Fibroblast of upper back skin (primary cell): ENCODE data around the gene SRD5A1.

Source experiments
- DNase-seq: peaks from one replicate; pipeline ENCODE4 v3.0.0-alpha.2; 2013

Gene SRD5A1

DNA sequence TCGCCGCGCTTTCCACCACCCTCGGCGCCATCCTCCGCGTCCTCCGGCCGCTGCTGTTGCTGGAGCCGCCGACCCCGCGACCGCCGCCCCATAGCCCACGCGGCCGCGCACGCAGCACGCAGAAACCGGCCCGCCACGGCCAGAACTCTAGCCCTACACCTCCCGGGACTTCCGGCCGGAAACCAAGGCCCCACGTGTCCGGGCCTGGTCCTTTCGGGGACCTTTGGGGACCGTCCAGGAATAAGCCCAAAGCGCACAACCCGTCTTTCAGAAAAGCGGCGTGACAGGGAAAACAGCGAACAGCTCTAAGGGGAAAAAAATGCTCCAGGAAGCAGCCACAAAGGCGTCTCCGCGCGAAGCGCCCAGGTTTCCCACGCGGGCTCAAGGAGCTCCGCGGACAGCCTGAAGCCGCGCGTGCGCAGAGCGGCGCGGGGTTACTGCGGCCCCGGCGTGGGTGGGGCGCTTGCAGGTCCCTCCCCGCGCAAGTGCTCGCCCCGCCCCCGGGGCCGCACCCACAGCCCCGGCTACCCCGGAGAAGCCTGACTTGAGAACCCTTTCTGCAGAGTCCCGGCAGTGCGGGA is at the start of gene SRD5A1, which contains the start of gene NSUN2:
SRD5A1 (plus strand) TSS at position 553 of the 581 bp plus-strand sequence. CDS start 137 bp downstream, outside the sequence.
NSUN2 (minus strand) TSS at position 157 of the 581 bp plus-strand sequence; CDS start at position 92, 65 bp downstream.
- peak; percentile 86 for DNase-seq

DNA sequence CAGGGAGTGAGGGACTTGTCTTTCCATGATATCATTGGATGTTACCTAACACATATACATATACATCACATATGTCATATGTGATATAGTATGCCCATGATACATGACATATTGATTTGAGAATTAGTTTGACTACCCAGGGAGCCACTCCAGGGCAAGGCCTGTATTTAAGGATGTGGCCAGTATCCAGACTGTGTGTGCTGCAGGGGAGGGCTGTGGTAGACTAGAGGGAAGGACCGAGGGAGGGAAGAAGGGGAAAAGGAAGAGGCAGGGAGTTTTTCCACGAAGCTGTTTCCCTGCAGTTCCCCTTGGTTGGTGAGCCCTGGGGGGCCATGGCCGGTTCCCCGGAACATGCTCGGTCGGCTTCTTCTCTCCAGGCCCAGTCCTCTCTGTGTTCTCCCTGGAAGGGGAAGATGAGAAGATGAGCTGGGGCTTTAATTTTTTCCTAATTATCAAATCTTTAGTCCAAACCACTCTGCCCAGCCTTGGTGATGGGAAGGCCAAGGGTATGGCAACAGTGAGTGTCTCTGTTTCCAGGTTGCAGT is 49.1 kb upstream of the SRD5A1 start:
- no peak for DNase-seq

DNA sequence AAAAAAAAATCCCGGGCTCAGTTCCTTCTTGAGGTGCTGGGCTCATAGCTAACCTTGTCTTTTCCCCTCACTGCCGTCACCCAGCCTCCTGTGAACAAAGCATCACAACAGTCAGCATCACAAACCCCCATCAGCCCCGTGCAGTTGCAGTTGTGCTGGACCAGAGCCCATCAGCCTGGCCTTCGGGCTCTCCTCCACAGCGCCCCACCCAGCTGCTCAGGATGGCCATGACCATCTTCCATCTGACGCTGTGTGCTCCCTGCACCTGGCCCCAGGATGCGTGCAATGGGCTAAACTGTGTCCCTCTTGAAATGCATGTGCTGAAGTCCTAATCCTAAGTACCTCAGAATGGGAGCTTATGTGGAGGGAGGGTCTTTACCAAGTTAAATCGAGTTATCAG is 48.5 kb upstream of the SRD5A1 start:
- no peak for DNase-seq

DNA sequence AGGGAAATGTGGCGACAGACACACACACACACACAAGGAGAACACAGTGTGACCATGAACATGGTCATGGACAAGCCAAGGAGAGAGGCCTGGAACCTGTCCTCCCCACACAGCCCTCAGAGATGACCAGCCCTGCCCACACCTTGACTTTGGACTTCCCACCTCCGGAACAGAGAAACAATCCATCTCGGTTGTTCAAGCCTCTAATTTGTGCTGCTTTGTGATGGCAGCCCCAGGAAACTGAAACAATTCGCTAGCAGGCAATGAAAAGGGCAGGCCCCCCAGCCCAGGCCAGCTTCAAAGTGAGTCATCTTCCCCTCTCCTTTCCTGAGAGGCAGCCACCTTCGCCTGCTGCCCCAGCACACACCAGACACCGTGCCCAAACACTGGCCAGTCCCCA is 48.1 kb upstream of the SRD5A1 start:
- no peak for DNase-seq

DNA sequence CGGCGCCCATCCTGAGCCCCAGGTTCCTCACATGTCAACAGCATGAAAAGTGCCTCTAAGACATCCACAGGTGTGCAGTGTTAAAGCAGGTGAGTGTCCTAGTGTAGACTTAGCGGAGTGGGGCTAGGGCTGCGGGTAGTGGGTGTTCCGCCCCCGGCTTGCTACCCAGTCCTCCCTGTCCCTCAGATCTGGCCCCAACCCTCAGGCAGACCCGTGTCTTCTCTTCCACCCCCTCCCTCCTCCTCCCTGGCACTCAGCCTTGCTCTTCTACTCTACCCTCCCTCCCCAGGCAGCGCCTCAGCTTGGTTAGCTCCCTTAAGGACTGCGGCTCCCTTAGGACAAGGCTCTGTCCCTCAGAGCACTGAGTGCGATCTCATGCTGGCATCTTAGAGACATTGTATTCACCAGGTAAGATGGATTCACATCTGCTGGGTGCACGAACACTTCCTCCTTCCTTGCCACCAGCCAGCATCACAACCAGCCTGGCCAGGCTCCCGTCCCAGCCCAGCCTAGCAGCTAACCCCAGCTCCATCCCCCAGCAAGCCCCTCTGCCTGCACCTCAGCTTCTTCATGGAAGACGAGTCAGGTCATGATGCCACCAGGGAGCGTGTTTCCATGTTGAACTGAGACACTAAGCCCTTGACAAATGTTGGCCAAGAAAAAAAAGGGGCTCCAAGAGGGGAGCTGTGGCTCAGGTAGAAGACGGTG is 47.1 kb upstream of the SRD5A1 start:
- no peak for DNase-seq

DNA sequence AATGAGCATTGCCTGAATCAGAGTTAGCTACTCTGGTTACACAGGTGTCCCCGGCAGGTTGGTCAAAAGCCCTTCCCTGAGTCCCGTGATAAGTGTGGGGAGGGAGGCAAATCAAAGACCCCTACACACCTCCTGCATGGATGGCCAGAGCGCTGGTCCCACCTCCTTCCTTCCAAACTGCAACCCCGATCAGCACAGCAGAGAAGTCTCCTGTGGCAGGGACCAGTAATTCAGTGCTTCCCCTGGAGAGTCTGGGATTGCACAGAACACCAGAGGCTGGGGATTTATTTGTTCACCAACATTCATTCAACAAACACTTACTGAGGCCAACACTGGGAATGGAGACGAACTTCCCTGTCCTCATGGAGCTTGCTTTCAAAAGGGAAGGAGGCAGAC is 46.6 kb upstream of the SRD5A1 start:
- no peak for DNase-seq

- no peak for DNase-seq
These were observed 46.1 kb upstream of the SRD5A1 start for GRCh38 chr5:6587171-6587570.

DNA sequence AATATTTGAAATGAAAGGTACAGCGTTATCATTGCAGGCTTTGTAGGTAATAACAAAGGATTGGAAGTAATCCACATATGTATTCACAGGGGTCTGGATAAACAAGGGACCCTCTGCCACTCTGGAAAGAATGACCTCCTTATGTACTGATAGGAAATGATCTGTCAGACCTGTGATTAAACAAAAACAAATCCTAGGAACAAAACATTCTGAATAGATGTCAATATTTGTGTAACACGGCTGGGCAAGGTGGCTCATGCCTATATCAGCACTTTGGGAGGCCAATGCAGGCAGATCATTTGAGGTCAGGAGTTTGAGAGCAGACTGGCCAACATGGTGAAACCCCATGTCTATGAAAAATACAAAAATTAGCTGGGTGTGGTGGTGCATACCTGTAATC is 42.7 kb upstream of the SRD5A1 start:
- DNase-seq: no peak

- DNase-seq: no peak
These were observed 41.5 kb upstream of the SRD5A1 start for GRCh38 chr5:6591671-6592288.

- no peak for DNase-seq
These were observed 40.6 kb upstream of the SRD5A1 start for GRCh38 chr5:6592601-6593000.

- DNase-seq: no peak
These were observed 39.9 kb upstream of the SRD5A1 start for GRCh38 chr5:6593148-6594016.

DNA sequence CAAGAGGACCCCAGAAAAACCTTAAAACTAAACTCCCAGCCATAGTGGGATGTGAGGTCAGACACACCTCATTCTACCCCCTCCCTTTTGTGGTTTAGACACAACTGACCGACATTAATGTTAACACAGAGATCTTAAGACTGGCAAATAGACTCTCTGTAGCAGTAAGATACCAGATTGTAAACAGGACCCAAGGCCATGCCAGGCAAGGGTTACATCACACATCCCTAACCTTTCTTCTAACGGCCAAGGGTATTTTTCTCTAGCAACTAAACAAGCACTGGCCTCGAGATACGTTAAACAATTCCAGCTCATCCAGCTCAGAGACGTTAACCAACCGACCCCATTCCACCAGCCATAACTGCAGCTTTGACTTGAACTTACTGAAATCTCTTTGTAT is 39.2 kb upstream of the SRD5A1 start:
- DNase-seq: no peak

GRCh38 chr5:6595405-6595804 is 37.8 kb upstream of the SRD5A1 start:
- DNase-seq: no peak

GRCh38 chr5:6596388-6596787 is 36.9 kb upstream of the SRD5A1 start:
- no peak for DNase-seq

- no peak for DNase-seq
These were observed 35.7 kb upstream of the SRD5A1 start for GRCh38 chr5:6597557-6597956.

DNA sequence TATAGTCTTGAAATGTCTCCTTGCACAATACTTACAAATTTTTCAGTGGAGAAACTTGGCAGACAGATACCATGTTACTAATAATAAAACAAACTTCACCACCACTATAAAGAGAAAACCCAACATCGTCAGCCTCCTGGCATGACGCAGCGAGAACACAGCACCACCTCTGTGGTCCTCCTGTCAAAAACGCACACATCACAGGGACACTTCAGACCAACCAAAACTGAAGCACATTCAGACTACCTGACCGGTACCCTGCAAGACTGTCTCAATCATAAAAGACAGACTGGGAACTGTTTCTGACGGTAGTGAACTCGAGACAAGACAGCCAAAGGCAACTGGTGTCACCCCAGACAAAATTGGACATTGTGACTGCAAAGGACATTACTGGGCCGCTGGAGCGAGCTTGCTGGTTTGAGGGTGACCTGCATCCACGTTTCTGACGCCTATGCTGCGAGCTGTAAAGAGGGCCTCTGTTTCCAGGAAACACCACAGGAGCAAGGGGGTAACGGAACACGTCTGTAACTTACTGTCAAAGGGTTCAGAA is 34.8 kb upstream of the SRD5A1 start:
- no peak for DNase-seq

GRCh38 chr5:6599739-6600138 is 33.5 kb upstream of the SRD5A1 start:
- no peak for DNase-seq

DNA sequence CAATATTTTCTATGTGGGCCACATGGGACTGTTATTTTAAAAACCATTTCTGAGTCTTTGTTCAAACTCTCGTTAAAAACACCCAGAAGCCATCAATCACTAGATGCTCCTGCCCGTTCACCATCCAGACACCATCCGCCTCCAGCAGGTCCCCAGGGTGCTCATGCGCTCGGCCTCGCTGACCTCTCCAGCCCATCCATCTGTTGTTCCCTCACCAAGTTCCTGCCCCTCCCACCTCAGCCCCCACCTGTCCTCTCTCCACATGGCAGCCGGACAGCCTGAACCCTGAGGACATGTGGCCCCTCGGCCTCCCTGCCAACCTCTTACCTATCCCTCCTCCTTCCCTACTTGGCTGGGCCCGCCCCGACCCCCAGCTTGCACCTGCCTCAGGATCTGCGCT is 32.0 kb upstream of the SRD5A1 start:
- no peak for DNase-seq

GRCh38 chr5:6601816-6602215 is 31.4 kb upstream of the SRD5A1 start:
- DNase-seq: no peak

DNA sequence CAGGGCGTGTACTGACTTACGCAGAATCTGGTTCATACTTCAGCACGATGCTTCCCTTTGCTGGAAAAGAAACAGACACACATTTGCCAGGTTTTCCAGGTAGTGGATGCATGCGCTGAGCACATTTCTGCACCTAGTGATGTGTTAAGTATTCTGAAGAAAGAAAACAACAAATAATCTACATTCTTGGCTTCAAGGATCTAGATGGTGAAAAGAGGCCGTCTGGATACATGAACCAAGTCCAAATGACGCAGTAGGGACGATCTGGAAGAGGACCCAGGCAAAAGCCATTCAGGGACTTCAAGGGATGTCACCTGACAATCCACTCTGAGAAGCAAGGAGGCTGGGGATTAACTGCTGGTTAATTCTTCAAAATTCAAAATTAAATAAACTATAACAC is 30.8 kb upstream of the SRD5A1 start:
- DNase-seq: no peak

DNA sequence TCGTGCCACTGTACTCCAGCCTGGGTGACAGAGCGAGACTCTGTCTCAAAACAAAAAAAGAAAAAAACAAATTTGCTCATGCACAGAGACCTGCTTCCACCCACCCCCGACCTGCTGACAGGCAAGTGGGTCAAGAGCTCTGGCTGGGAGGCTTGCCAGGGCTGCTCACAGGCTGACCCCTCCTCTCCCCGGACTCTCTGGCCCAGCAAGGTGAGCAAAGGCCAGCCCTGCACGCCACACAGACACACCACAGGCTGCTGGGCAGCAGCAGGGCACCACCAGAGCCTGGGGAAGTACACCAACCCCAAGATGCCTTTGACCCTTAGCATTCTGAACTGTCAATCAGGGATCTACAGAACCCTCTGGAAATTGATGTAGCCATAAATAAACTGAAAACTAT is 29.6 kb upstream of the SRD5A1 start:
- no peak for DNase-seq

GRCh38 chr5:6604341-6604740 is 28.9 kb upstream of the SRD5A1 start:
- DNase-seq: no peak

DNA sequence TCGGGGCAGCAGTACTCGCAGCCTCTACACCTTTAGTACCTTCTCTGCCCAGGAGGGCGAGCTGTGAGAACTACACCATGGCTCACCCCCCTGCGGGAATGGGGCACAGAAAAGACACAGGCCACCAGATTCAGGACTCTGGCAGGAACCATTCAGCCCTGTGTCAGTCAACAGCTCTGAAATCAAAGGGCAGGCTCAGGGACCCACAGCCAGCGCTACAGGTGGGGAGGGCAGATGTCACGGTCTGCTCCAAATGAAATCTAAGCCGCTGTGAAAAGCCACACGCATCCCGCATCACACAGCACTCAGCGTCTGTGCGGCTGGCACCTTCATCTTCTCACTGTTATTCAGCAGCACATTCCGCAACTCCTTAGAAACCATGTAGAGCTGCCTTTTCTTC is 28.3 kb upstream of the SRD5A1 start:
- DNase-seq: no peak
